Upper lobe of right lung (tissue), 1 donor: Measurements from ENCODE around the gene LBH. TPM values are rescaled to one million over a fixed set of nuclear protein-coding genes. Genes with fewer than 3 reads are reported as not detected.

Experiments used
- ATAC-seq: fragments of 200-7000 bp; cut with Tn5 transposase; one replicate; pipeline ENCODE4 v1.9.1; 2020; ENCODE audit warnings: mild to moderate bottlenecking, moderate library complexity
- DNase-seq: peaks from one replicate; pipeline ENCODE4 v3.0.0-alpha.2; 2020
- H3K27ac ChIP-seq: fragments of 200-600 bp; one replicate; pipeline ENCODE4 v1.8.0; 2022
- H3K27me3 ChIP-seq: fragments of 200-600 bp; one replicate; pipeline ENCODE4 v1.8.0; 2022; ENCODE audit warnings: mild to moderate bottlenecking
- H3K36me3 ChIP-seq: fragments of 200-600 bp; one replicate; pipeline ENCODE4 v1.8.0; 2022
- H3K4me1 ChIP-seq: fragments of 200-600 bp; one replicate; pipeline ENCODE4 v1.8.0; 2022
- H3K4me3 ChIP-seq: fragments of 200-600 bp; one replicate; pipeline ENCODE4 v1.8.0; 2022; ENCODE audit warnings: mild to moderate bottlenecking
- H3K9me3 ChIP-seq: fragments of 200-600 bp; one replicate; pipeline ENCODE4 v1.8.0; 2022
- intact Hi-C: fragments of 100-400 bp; cut with DNase I; formaldehyde crosslinking; loops from one replicate; pipeline ENCODE4 v1.11.0; 2022
- total RNA-seq: library from RNA; stranded (reverse); fragmentation: NEBNext Ultra II Directional; extraction: Animal tissue kit (Norgen Biotek cat#: 25700); gene quantifications from one replicate; pipeline ENCODE4 v1.2.1, GENCODE V29; 2021
- TF ChIP-seq, protein P1 (sequence below): fragments of 200-600 bp; IDR thresholded peaks from one replicate; pipeline ENCODE4 v1.8.0; 2022; ENCODE audit warnings: antibody characterized with exemption
- donor health status: DM: no; HTN: yes; CAD: no; lungs with severe emphysema.

LBH gene
- total RNA-seq, 1 donor from 2014 or later = 272 TPM

- Histone ChIP-seq H3K36me3 (no peaks in the 10 kb centered on the region), H3K9me3 (no peaks in the 10 kb centered on the region), H3K4me1 (no peaks in the 10 kb centered on the region), H3K27me3 (no peaks in the 10 kb centered on the region), H3K27ac (no peak overlapping the region), H3K4me3 (no peak overlapping the region)
- TF ChIP-seq, protein P1, sequence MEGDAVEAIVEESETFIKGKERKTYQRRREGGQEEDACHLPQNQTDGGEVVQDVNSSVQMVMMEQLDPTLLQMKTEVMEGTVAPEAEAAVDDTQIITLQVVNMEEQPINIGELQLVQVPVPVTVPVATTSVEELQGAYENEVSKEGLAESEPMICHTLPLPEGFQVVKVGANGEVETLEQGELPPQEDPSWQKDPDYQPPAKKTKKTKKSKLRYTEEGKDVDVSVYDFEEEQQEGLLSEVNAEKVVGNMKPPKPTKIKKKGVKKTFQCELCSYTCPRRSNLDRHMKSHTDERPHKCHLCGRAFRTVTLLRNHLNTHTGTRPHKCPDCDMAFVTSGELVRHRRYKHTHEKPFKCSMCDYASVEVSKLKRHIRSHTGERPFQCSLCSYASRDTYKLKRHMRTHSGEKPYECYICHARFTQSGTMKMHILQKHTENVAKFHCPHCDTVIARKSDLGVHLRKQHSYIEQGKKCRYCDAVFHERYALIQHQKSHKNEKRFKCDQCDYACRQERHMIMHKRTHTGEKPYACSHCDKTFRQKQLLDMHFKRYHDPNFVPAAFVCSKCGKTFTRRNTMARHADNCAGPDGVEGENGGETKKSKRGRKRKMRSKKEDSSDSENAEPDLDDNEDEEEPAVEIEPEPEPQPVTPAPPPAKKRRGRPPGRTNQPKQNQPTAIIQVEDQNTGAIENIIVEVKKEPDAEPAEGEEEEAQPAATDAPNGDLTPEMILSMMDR = no peak
- DNase-seq (no peak), ATAC-seq (peak; percentile 26)
- intact Hi-C loops = no loop called here
Observed at GRCh38 chr2:30280596-30281434, 49.5 kb downstream of the LBH start.

DNA sequence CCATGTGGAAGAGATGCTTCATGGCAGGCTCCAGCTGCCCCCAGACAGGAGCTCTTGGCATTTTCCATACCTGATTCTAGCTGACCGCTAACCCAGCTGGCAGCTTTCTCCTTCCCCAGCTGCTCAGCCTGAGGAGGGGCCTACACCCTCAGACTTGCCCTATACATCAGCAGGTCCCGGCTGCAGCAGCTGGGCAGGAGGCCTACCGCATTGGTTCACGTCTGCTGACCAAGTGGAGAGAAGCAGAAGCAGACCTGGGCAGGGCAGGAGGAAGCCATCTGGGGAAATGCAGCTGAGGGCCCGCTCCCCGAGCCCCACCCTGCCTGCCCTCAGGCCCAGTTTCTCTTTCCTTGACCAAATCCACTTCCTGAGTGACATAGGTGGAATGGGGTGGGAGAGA lies 50.7 kb downstream of the LBH start:
- H3K4me1 ChIP-seq = no peaks in the 10 kb centered on the region
- intact Hi-C loops = no loop called here
- H3K27me3 ChIP-seq = no peaks in the 10 kb centered on the region
- no peaks in the 10 kb centered on the region for H3K36me3 ChIP-seq
- H3K9me3 ChIP-seq = no peaks in the 10 kb centered on the region
- ATAC-seq (peak; percentile 46), DNase-seq (no peak)
- TF ChIP-seq, protein P1 = no peak
- H3K4me3 ChIP-seq = no peak overlapping the region
- no peak overlapping the region for H3K27ac ChIP-seq

DNA sequence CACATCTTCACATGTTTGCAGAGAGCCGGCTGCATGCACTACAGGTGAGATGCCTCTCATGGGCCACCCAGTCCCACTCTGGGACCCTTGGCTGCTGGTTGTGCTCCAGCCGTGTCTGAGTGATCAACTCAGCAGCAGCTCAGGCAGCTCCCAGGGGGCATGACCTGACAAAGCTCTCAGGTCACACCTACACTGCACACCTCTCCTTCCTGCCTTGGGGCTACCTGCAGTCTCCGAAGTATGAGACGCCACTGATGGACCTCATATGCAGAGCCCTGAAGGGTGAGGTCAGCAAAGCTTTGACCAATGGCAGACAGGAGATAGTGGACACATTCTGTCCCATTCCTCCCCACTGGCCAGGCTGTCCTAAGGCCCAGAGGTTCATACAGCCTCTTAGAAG lies 51.4 kb downstream of the LBH start:
- no peak overlapping the region for H3K27ac ChIP-seq
- H3K4me1 ChIP-seq = no peaks in the 10 kb centered on the region
- H3K36me3 ChIP-seq = no peaks in the 10 kb centered on the region
- H3K9me3 ChIP-seq = no peaks in the 10 kb centered on the region
- no peak for ATAC-seq
- no peak for DNase-seq
- TF ChIP-seq, protein P1 = no peak
- intact Hi-C loops = no loop called here
- no peaks in the 10 kb centered on the region for H3K27me3 ChIP-seq
- H3K4me3 ChIP-seq = no peak overlapping the region

GRCh38 chr2:30283931-30284565 lies 52.7 kb downstream of the LBH start:
- ATAC-seq (no peak), DNase-seq (no peak)
- H3K4me1 ChIP-seq = no peaks in the 10 kb centered on the region
- no peaks in the 10 kb centered on the region for H3K36me3 ChIP-seq
- intact Hi-C loops = no loop called here
- H3K9me3 ChIP-seq = no peaks in the 10 kb centered on the region
- no peak overlapping the region for H3K27ac ChIP-seq
- TF ChIP-seq, protein P1 = no peak
- H3K4me3 ChIP-seq = no peak overlapping the region
- H3K27me3 ChIP-seq = no peaks in the 10 kb centered on the region

DNA sequence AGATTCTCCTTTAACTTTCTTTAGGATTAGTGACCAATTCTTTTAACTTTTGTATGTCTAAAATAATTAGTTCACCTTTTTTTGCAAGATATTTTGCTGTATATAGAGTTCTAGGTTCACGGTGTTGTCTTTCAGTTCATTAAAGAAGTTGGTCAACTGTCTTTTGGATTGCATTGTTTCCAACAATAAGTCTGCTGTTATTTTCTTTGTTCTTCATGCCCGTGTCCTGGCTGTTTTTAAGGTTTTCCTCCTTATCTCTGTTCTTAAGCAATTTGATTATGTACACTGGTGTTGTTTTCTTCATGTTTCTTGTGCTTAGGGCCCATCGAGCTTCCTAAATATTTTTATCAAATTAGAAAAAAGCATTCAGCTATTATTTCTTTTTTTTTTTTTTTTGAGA lies 54.4 kb downstream of the LBH start:
- Histone ChIP-seq H3K27me3 (no peaks in the 10 kb centered on the region), H3K4me3 (no peak overlapping the region), H3K27ac (no peak overlapping the region), H3K9me3 (no peaks in the 10 kb centered on the region), H3K4me1 (no peaks in the 10 kb centered on the region), H3K36me3 (no peaks in the 10 kb centered on the region)
- ATAC-seq = no peak
- TF ChIP-seq, protein P1 = no peak
- DNase-seq = no peak
- intact Hi-C loops = no loop called here
